H1 (cell line): ENCODE measurements around the gene NTNG2.

Experiments used
- BRCA1 ChIP-seq: IDR thresholded peaks from 2 replicates; pipeline ENCODE4 v1.6.1; 2012; ENCODE audit warnings: low read depth, low read length, improper control_type of control experiment
- CEBPB ChIP-seq: IDR thresholded peaks from 2 replicates; pipeline ENCODE4 v1.6.1; 2012; ENCODE audit warnings: low read depth, low read length
- CTCF ChIP-seq, 3 experiments: IDR thresholded peaks; 1 replicate in 2 of 3; 2 replicates in 1 of 3; pipeline versions ENCODE4 v1.5.1 to v1.6.1; 2011; ENCODE audit warnings: low read length in 3 of 3, mild to moderate bottlenecking in 3 of 3, inconsistent platforms in 2 of 3, low read depth in 1 of 3, moderate library complexity in 1 of 3; ENCODE audit not compliant: insufficient read depth in 1 of 3; ENCODE audit errors: control extremely low read depth in 1 of 3
- EP300 ChIP-seq, 2 experiments: IDR thresholded peaks; 1 replicate in 1 of 2; 2 replicates in 1 of 2; pipeline ENCODE4 v1.6.1; 2011 to 2012; ENCODE audit warnings: low read depth in 2 of 2, low read length in 2 of 2, mild to moderate bottlenecking in 2 of 2, borderline replicate concordance in 1 of 2, inconsistent platforms in 1 of 2, moderate library complexity in 1 of 2
- HDAC2 ChIP-seq, 2 experiments: fragments of 300-600 bp in 1 of 2; sonication (generic) in 1 of 2; IDR thresholded peaks; 2 replicates each; pipeline ENCODE4 v1.6.1; 2011 to 2012; ENCODE audit warnings: low read depth in 2 of 2, low read length in 2 of 2, mild to moderate bottlenecking in 2 of 2, moderate library complexity in 2 of 2, borderline replicate concordance in 1 of 2, inconsistent platforms in 1 of 2
- HDAC6 ChIP-seq: IDR thresholded peaks from one replicate; pipeline ENCODE4 v1.7.1; 2012; ENCODE audit warnings: low read depth, mild to moderate bottlenecking, inconsistent platforms, low read length, moderate library complexity
- JUN ChIP-seq: IDR thresholded peaks from 2 replicates; pipeline ENCODE4 v1.6.1; 2011; ENCODE audit warnings: low read depth, mild to moderate bottlenecking, improper control_type of control experiment, low read length
- MAFK ChIP-seq: IDR thresholded peaks from 2 replicates; pipeline ENCODE4 v1.6.1; 2012; ENCODE audit warnings: low read depth, mild to moderate bottlenecking, improper control_type of control experiment, low read length
- POLR2A ChIP-seq, 2 experiments: IDR thresholded peaks; 1 replicate in 1 of 2; 2 replicates in 1 of 2; pipeline ENCODE4 v1.6.1; 2011; ENCODE audit warnings: low read depth in 2 of 2, low read length in 2 of 2, mild to moderate bottlenecking in 2 of 2; ENCODE audit errors: control extremely low read depth in 1 of 2
- RBBP5 ChIP-seq: IDR thresholded peaks from 2 replicates; pipeline ENCODE4 v1.7.1; 2012; ENCODE audit warnings: low read depth, mild to moderate bottlenecking, inconsistent platforms, low read length, moderate library complexity, borderline replicate concordance
- USF2 ChIP-seq: IDR thresholded peaks from 2 replicates; pipeline ENCODE4 v1.6.1; 2011; ENCODE audit warnings: low read length, improper control_type of control experiment
- YY1 ChIP-seq: IDR thresholded peaks from 2 replicates; pipeline ENCODE4 v1.6.1; 2011; ENCODE audit warnings: low read depth, mild to moderate bottlenecking, low read length
- ZNF274 ChIP-seq: IDR thresholded peaks from 2 replicates; pipeline ENCODE4 v1.7.0; 2012; ENCODE audit warnings: low read length, borderline replicate concordance; ENCODE audit errors: extremely low read depth

- TF ChIP-seq USF2 (no peak), CEBPB (no peak), JUN (no peak), BRCA1 (no peak), EP300 (IDR thresholded peaks at IDR 0.05; ENCODE audit: borderline replicate concordance in 1 of 2, low read depth in 2 of 2, low read length in 2 of 2) (no peak), CTCF (IDR thresholded peaks at IDR 0.05; ENCODE audit: control extremely low read depth in 1 of 3, insufficient read depth in 1 of 3, low read depth in 1 of 3, low read length in 3 of 3) (no peak), YY1 (no peak), HDAC2 (IDR thresholded peaks at IDR 0.05; ENCODE audit: borderline replicate concordance in 1 of 2, low read depth in 2 of 2, low read length in 2 of 2) (no peak), RBBP5 (no peak), ZNF274 (no peak), HDAC6 (no peak), MAFK (no peak), POLR2A (IDR thresholded peaks at IDR 0.05; ENCODE audit: control extremely low read depth in 1 of 2, low read depth in 2 of 2, low read length in 2 of 2) (no peak)
Measured at GRCh38 chr9:132200706-132201105, 38.8 kb downstream of the NTNG2 start.
